HepG2 (cell line): ENCODE data around the gene BFAR.

ENCODE experiments used
- ATF2 ChIP-seq: sonication (generic); formaldehyde crosslinking; IDR thresholded peaks from 2 replicates; pipeline ENCODE4 v1.4.0; 2020; ENCODE audit warnings: missing genetic modification reagents
- BCL3 ChIP-seq: sonication (generic); formaldehyde crosslinking; IDR thresholded peaks from 2 replicates; pipeline ENCODE4 v1.5.1; 2020; ENCODE audit warnings: mild to moderate bottlenecking, missing genetic modification reagents, moderate library complexity
- CTCF ChIP-seq: sonication (generic); formaldehyde crosslinking; IDR thresholded peaks from 2 replicates; pipeline ENCODE4 v1.5.0; 2020; ENCODE audit warnings: mild to moderate bottlenecking, missing genetic modification reagents, moderate library complexity
- ETS1 ChIP-seq: sonication (generic); formaldehyde crosslinking; IDR thresholded peaks from 2 replicates; pipeline ENCODE4 v1.4.0; 2020; ENCODE audit warnings: missing genetic modification reagents
- HNRNPL ChIP-seq: fragments of 200-400 bp; formaldehyde crosslinking; IDR thresholded peaks from 2 replicates; pipeline ENCODE4 v1.6.1; 2017; ENCODE audit warnings: mild to moderate bottlenecking, low read depth, low read length
- MEIS2 ChIP-seq: sonication (generic); formaldehyde crosslinking; IDR thresholded peaks from 2 replicates; pipeline ENCODE4 v1.9.0; 2021; ENCODE audit warnings: mild to moderate bottlenecking, missing genetic modification reagents
- PATZ1 ChIP-seq: sonication (generic); formaldehyde crosslinking; IDR thresholded peaks from 2 replicates; pipeline ENCODE4 v1.4.0; 2020; ENCODE audit warnings: missing genetic modification reagents
- PBX2 ChIP-seq: IDR thresholded peaks from 2 replicates; pipeline ENCODE4 v1.6.1; 2016; ENCODE audit warnings: control low read depth
- RNF2 ChIP-seq: fragments of 450-650 bp; conservative IDR thresholded peaks from 2 replicates; pipeline ENCODE4 v1.6.1; 2016; ENCODE audit warnings: low read depth
- ZBTB49 ChIP-seq: sonication (generic); formaldehyde crosslinking; IDR thresholded peaks from 2 replicates; pipeline ENCODE4 v1.4.0; 2020; ENCODE audit warnings: missing genetic modification reagents, borderline replicate concordance
- ZNF138 ChIP-seq: sonication (generic); formaldehyde crosslinking; IDR thresholded peaks from 2 replicates; pipeline ENCODE4 v1.5.0; 2020; ENCODE audit warnings: mild to moderate bottlenecking, low read depth, missing genetic modification reagents
- ZNF335 ChIP-seq: sonication (generic); formaldehyde crosslinking; IDR thresholded peaks from 2 replicates; pipeline ENCODE4 v1.4.0; 2020; ENCODE audit warnings: missing genetic modification reagents
- ZNF646 ChIP-seq: sonication (generic); formaldehyde crosslinking; IDR thresholded peaks from 2 replicates; pipeline ENCODE4 v1.9.0; 2021; ENCODE audit warnings: mild to moderate bottlenecking, missing genetic modification reagents

- no peak for TF ChIP-seq ZNF335 (CRISPR knock-in tag)
- no peak for TF ChIP-seq CTCF (CRISPR knock-in tag)
- TF ChIP-seq RNF2, result no peak
- no peak for TF ChIP-seq ZNF646
- TF ChIP-seq MEIS2 (CRISPR knock-in tag), result no peak
- no peak for TF ChIP-seq PBX2 (CRISPR knock-in tag)
- no peak for TF ChIP-seq ETS1 (CRISPR knock-in tag)
- TF ChIP-seq ZNF138 (CRISPR knock-in tag), result no peak
- no peak for TF ChIP-seq BCL3 (CRISPR knock-in tag)
- TF ChIP-seq HNRNPL, result no peak
- no peak for TF ChIP-seq ZBTB49 (CRISPR knock-in tag)
- no peak for TF ChIP-seq PATZ1
- no peak for TF ChIP-seq ATF2 (CRISPR knock-in tag)
Observed at GRCh38 chr16:14658063-14658462, 25.3 kb downstream of the BFAR start.
